NT2/D1 (cell line): ENCODE data around the gene L3MBTL1.

Source experiments
- SUZ12 ChIP-seq: IDR thresholded peaks from 2 replicates; pipeline ENCODE4 v1.6.1; 2011; ENCODE audit not compliant: insufficient read length, insufficient read depth; ENCODE audit errors: extremely low read depth
- YY1 ChIP-seq: IDR thresholded peaks from 2 replicates; pipeline ENCODE4 v1.6.1; 2011; ENCODE audit not compliant: insufficient read length, insufficient read depth
- ZNF274 ChIP-seq: IDR thresholded peaks from 2 replicates; pipeline ENCODE4 v1.6.1; 2011; ENCODE audit warnings: mild to moderate bottlenecking, low read depth, low read length

- TF ChIP-seq ZNF274, result no peak
- no peak for TF ChIP-seq SUZ12
- no peak for TF ChIP-seq YY1
Observed at GRCh38 chr20:43460172-43460829, 47.2 kb upstream of the L3MBTL1 start.
